ENCODE data around the gene WDR3. TPM values are rescaled to one million over a fixed set of nuclear protein-coding genes. Genes with fewer than 3 reads are reported as not detected.

The WDR3 gene
- total RNA-seq, 1 experiment from 2014 or later: 30.7 TPM

DNA sequence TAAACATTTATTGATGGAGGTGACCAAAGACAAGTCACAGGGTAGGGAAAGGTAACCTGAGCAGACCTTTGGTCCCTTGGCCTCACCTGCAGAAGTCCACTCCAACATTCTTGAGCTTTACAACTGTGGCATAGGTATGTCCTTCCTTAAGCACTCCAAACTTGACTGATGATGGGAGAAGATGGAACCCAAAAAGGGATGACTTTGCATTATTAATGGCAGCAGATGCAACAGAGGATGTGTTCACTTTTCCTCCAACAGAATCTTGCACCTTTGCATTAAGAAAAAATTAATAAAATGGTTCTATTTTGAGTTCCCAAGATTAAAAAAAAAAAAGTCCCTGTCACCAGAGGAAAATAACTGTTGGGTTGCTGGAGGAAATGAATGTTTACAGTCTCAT is 42.2 kb downstream of the WDR3 start:
- no peak for TF ChIP-seq CTCF (IDR thresholded peaks at IDR 0.05)
- TF ChIP-seq REST (IDR thresholded peaks at IDR 0.05; ENCODE audit: insufficient read depth in 1 of 2, low read depth in 2 of 2, low read length in 1 of 2): no peak
- TF ChIP-seq TCF7L2 (IDR thresholded peaks at IDR 0.05; ENCODE audit: low read depth, low read length): no peak
- no peak for TF ChIP-seq SIN3A (IDR thresholded peaks at IDR 0.05; ENCODE audit: borderline replicate concordance, insufficient read depth, low read depth, low read length)
- no peak for TF ChIP-seq POLR2AphosphoS5 (IDR thresholded peaks at IDR 0.05; ENCODE audit: low read depth, low read length)
- no peak overlapping the region for H3K4me3 ChIP-seq (ENCODE audit: low read depth in 2 of 2, low read length in 2 of 2)
- intact Hi-C loops (cut with micrococcal nuclease; ENCODE audit: unreplicated experiment) (no loop called here), in situ Hi-C loops (cut with HindIII; ENCODE audit: low pct_unique_long_range_greater_than_20kb, low sequenced_read_pairs) (no loop called here)
- no peaks in the 10 kb centered on the region for H3K27me3 ChIP-seq (ENCODE audit: control insufficient read depth, insufficient read depth, low read length)
- H3K4me1 ChIP-seq (ENCODE audit: control insufficient read depth, insufficient read depth, low read length): no peaks in the 10 kb centered on the region
- no TSS peak for BruUV-seq (replicated peaks)
- ChIA-PET CTCF (no interaction called here), POLR2A (no interaction called here)
- ATAC-seq (no peak), DNase-seq (ENCODE audit: low read depth, low spot score) (no peak)
- H3K9me3 ChIP-seq (ENCODE audit: control insufficient read depth, insufficient read depth, low read depth, low read length): no peaks in the 10 kb centered on the region
- no peak overlapping the region for H3K27ac ChIP-seq (ENCODE audit: low read length)
- H3K36me3 ChIP-seq (ENCODE audit: control insufficient read depth, insufficient read depth, low read length): no peaks in the 10 kb centered on the region

DNA sequence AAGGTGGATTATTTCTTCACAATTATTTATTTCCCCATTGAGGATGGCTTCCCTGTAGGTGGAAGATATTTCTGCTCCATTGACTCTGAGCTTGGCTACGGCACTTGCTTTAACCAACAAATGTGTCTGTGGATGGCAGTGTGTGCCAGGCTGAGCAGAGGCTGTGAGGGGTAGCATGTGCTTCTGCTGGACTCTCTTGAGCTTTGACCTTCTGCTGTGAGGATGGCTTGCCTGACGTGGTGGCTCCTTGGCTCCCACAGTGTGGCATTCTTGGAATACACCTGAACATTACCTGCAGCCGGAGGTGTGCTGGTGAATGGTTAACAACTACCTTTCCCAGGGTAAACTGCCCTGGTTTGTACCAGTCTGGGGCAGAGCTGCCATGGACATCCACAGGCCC is 46.8 kb downstream of the WDR3 start:
- H3K9me3 ChIP-seq (ENCODE audit: control insufficient read depth, insufficient read depth, low read depth, low read length): no peaks in the 10 kb centered on the region
- no peak for DNase-seq (ENCODE audit: low read depth, low spot score)
- ATAC-seq: no peak
- no peak overlapping the region for H3K27ac ChIP-seq (ENCODE audit: low read length)
- BruUV-seq (replicated peaks): no TSS peak
- POLR2A ChIA-PET: no interaction called here
- intact Hi-C loops (cut with micrococcal nuclease; ENCODE audit: unreplicated experiment) (no loop called here), in situ Hi-C loops (cut with HindIII; ENCODE audit: low pct_unique_long_range_greater_than_20kb, low sequenced_read_pairs) (no loop called here)
- H3K4me1 ChIP-seq (ENCODE audit: control insufficient read depth, insufficient read depth, low read length): no peaks in the 10 kb centered on the region
- TF ChIP-seq POLR2AphosphoS5 (IDR thresholded peaks at IDR 0.05; ENCODE audit: low read depth, low read length): no peak
- no peak for TF ChIP-seq REST (IDR thresholded peaks at IDR 0.05; ENCODE audit: insufficient read depth in 1 of 2, low read depth in 2 of 2, low read length in 1 of 2)
- no peak for TF ChIP-seq TCF7L2 (IDR thresholded peaks at IDR 0.05; ENCODE audit: low read depth, low read length)
- TF ChIP-seq CTCF (IDR thresholded peaks at IDR 0.05): no peak
- no peak for TF ChIP-seq SIN3A (IDR thresholded peaks at IDR 0.05; ENCODE audit: borderline replicate concordance, insufficient read depth, low read depth, low read length)
- CTCF ChIA-PET: no interaction called here
- no peaks in the 10 kb centered on the region for H3K27me3 ChIP-seq (ENCODE audit: control insufficient read depth, insufficient read depth, low read length)
- no peaks in the 10 kb centered on the region for H3K36me3 ChIP-seq (ENCODE audit: control insufficient read depth, insufficient read depth, low read length)
- H3K4me3 ChIP-seq (ENCODE audit: low read depth in 2 of 2, low read length in 2 of 2): no peak overlapping the region

Measured in Panc1 (cell line).